ENCODE results near the gene LRP1. TPM values are rescaled to one million over a fixed set of nuclear protein-coding genes. Genes with fewer than 3 reads are reported as not detected.

Gene LRP1
- polyA plus RNA-seq, 1 experiment: 117 TPM

DNA sequence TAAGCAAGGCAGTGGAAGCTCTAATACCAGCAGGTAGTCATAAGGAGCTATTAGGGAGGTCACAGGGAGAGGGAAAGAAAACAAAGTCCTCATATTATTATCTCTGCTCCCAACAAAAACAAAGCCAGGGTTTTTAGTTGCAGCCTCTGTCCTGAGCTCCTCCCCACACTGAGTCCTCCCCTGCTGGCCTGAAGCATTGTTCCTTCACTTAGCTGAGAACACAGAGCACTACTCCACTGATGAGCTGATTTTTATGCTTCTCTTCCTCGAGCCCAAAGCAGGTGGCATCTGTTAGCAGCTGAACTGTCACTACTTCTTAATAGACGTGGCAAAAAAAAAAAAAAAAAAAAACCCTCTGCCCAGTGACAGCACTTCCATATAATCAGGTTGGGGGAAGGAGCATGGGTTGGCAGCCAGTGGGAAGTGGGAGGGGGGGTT is 133.2 kb downstream of the LRP1 start:
- POLR2A ChIA-PET: interaction anchor here (0.7 kb wide), 1 partner anchor 286 kb away, joined by 9 read pairs; no protein-coding TSS in a partner anchor
- Histone ChIP-seq H3K4me3 (ENCODE audit: low read depth, low read length) (no peak overlapping the region), H3K36me3 (ENCODE audit: control insufficient read depth, insufficient read depth, low read length) (peaks cover 17% of the 10 kb centered on the region), H3K27me3 (ENCODE audit: control insufficient read depth, insufficient read depth, low read length) (no peaks in the 10 kb centered on the region)
- TF ChIP-seq, protein P1, sequence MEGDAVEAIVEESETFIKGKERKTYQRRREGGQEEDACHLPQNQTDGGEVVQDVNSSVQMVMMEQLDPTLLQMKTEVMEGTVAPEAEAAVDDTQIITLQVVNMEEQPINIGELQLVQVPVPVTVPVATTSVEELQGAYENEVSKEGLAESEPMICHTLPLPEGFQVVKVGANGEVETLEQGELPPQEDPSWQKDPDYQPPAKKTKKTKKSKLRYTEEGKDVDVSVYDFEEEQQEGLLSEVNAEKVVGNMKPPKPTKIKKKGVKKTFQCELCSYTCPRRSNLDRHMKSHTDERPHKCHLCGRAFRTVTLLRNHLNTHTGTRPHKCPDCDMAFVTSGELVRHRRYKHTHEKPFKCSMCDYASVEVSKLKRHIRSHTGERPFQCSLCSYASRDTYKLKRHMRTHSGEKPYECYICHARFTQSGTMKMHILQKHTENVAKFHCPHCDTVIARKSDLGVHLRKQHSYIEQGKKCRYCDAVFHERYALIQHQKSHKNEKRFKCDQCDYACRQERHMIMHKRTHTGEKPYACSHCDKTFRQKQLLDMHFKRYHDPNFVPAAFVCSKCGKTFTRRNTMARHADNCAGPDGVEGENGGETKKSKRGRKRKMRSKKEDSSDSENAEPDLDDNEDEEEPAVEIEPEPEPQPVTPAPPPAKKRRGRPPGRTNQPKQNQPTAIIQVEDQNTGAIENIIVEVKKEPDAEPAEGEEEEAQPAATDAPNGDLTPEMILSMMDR (IDR thresholded peaks at IDR 0.05; ENCODE audit: insufficient read depth, low read depth, low read length): no peak
- CTCF ChIA-PET: interaction anchor here (0.6 to 9.7 kb wide), 10 partner anchors 10 to 202 kb away, joined by 3 to 142 read pairs (median 6); partner anchors contain the start of genes GLI1, INHBE and STAC3
- DNase-seq (ENCODE audit: low read depth): no peak

DNA sequence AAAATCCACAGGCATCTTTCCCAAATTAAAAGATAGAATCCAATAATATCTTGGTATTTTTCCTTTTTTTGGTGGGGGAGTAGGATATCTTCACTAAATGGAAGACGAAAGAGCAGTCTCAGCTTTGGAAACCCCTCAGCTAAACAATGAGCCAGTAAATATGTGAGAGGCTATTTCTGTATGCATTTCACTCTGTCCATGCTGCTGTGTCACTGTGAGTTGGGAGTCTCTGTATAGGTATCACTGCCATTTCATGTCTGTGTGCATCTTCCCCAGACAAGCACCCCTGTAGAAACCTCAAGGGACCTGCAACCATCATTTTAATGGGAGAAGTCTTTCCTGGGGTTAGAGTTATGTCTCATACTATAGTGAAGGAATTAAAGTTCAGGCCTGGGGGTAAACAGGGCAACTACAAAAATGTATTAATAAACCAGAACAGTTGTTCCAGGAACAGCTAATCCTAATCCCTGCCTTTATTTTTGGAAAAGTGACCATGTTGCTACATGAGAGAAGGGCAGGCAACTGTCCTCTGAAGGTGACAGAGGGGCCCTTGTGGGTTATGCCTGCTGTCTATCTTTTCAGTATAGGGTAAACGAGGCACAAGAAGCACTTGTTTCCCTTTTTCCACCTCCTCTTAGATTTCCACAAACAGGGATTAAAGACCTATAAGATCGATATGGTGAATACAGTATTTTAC is 134.0 kb downstream of the LRP1 start:
- CTCF ChIA-PET: interaction anchor here (1.2 to 9.7 kb wide), 6 partner anchors 10 to 196 kb away, joined by 3 to 142 read pairs (median 8); partner anchors contain the start of genes INHBE and STAC3
- TF ChIP-seq, protein P1 (IDR thresholded peaks at IDR 0.05; ENCODE audit: insufficient read depth, low read depth, low read length): no peak
- no peak for DNase-seq (ENCODE audit: low read depth)
- Histone ChIP-seq H3K36me3 (ENCODE audit: control insufficient read depth, insufficient read depth, low read length) (peaks cover 23% of the 10 kb centered on the region), H3K27me3 (ENCODE audit: control insufficient read depth, insufficient read depth, low read length) (no peaks in the 10 kb centered on the region), H3K4me3 (ENCODE audit: low read depth, low read length) (no peak overlapping the region)
- POLR2A ChIA-PET: interaction anchor here (0.7 kb wide), 1 partner anchor 285 kb away, joined by 9 read pairs; no protein-coding TSS in a partner anchor

Small RNAs within 50 kb of the gene (small RNA-seq; reads per million reads assigned to genes)
- 1.9 reads per million for gene MIR1228 (ENCODE audit: insufficient read length, low read depth, low replicate concordance)

Other genes with a start within 250 kb of the LRP1 start
- gene SDR9C7, start 194.1 kb upstream of the LRP1 start, polyA plus RNA-seq (2011; rRNA removed): not detected in 2 replicates
- 0.07 TPM in 2 replicates for gene RDH16, start 170.9 kb upstream of the LRP1 start, polyA plus RNA-seq (2011; rRNA removed)
- gene ZBTB39, start 121.9 kb upstream of the LRP1 start, polyA plus RNA-seq (2011; rRNA removed): 3.9 and 4.2 TPM in 2 replicates
- gene TAC3, start 112.0 kb upstream of the LRP1 start, polyA plus RNA-seq (2011; rRNA removed): not detected in 2 replicates
- gene MYO1A, start 78.4 kb upstream of the LRP1 start, polyA plus RNA-seq (2011; rRNA removed): 0.02 and 0.15 TPM in 2 replicates
- gene NEMP1, start 49.7 kb upstream of the LRP1 start, polyA plus RNA-seq (2011; rRNA removed): 6.7 and 12.0 TPM in 2 replicates
- gene NAB2, start 39.4 kb upstream of the LRP1 start, polyA plus RNA-seq (2011; rRNA removed): 41.7 and 50.2 TPM in 2 replicates
- 110 and 177 TPM in 2 replicates for gene STAT6, start 17.1 kb upstream of the LRP1 start, polyA plus RNA-seq (2011; rRNA removed)
- gene LRP1-AS, start 19.1 kb downstream of the LRP1 start, polyA plus RNA-seq (2011; rRNA removed): not detected in 2 replicates
- gene NXPH4, start 88.3 kb downstream of the LRP1 start, polyA plus RNA-seq (2011; rRNA removed): 1.4 and 2.8 TPM in 2 replicates
- gene SHMT2, start 101.2 kb downstream of the LRP1 start, polyA plus RNA-seq (2011; rRNA removed): 299 and 550 TPM in 2 replicates
- 0.12 and 0.48 TPM in 2 replicates for gene STAC3, start 122.7 kb downstream of the LRP1 start, polyA plus RNA-seq (2011; rRNA removed)